Measurements from ENCODE around the gene ARRB1. TPM values are rescaled to one million over a fixed set of nuclear protein-coding genes. Genes with fewer than 3 reads are reported as not detected.
"Not testable (repeated sequence)": the region's sequence is repeated elsewhere in the genome, so short reads cannot be mapped to it uniquely, and the experiment has no call there.

The ARRB1 gene
- total RNA-seq, 1 donor from 2014 or later = 24.6 TPM

- intact Hi-C loops (cut with DNase I) = no loop called here
- DNase-seq = peak; percentile 89
- peak; percentile 84 for ATAC-seq (ENCODE audit: poor library complexity)
Measured at GRCh38 chr11:75311858-75312288, 39.6 kb downstream of the ARRB1 start.

- DNase-seq (peak; percentile 39), ATAC-seq (ENCODE audit: poor library complexity) (no peak)
- intact Hi-C loops (cut with DNase I) = no loop called here
Measured at GRCh38 chr11:75308986-75309385, 42.5 kb downstream of the ARRB1 start.

- intact Hi-C loops (cut with DNase I) = no loop called here
- no peak for ATAC-seq (ENCODE audit: poor library complexity)
- DNase-seq = peak; percentile 50
Measured at GRCh38 chr11:75308116-75308515, 43.3 kb downstream of the ARRB1 start.

GRCh38 chr11:75307058-75307457 is 44.4 kb downstream of the ARRB1 start:
- ATAC-seq (ENCODE audit: poor library complexity) (no peak), DNase-seq (peak; percentile 11)
- intact Hi-C loops (cut with DNase I) = no loop called here

GRCh38 chr11:75306529-75306928 is 44.9 kb downstream of the ARRB1 start:
- ATAC-seq (ENCODE audit: poor library complexity) = no peak
- intact Hi-C loops (cut with DNase I) = no loop called here
- DNase-seq = peak; percentile 34

GRCh38 chr11:75305993-75306392 is 45.5 kb downstream of the ARRB1 start:
- ATAC-seq (ENCODE audit: poor library complexity) (no peak), DNase-seq (peak; percentile 34)
- intact Hi-C loops (cut with DNase I) = no loop called here

- ATAC-seq (ENCODE audit: poor library complexity) (no peak), DNase-seq (peak; percentile 24)
- intact Hi-C loops (cut with DNase I) = no loop called here
Measured at GRCh38 chr11:75305452-75305851, 46.0 kb downstream of the ARRB1 start.

- DNase-seq; intact Hi-C loops (cut with DNase I); ATAC-seq (ENCODE audit: poor library complexity): not testable (repeated sequence)
Measured at GRCh38 chr11:75304941-75305340, 46.5 kb downstream of the ARRB1 start.

- intact Hi-C loops (cut with DNase I) = no loop called here
- ATAC-seq (ENCODE audit: poor library complexity) (no peak), DNase-seq (no peak)
Measured at GRCh38 chr11:75303544-75304224, 47.8 kb downstream of the ARRB1 start.

- peak; percentile 40 for ATAC-seq (ENCODE audit: poor library complexity)
- intact Hi-C loops (cut with DNase I) = no loop called here
- no peak for DNase-seq
Measured at GRCh38 chr11:75302371-75302770, 49.1 kb downstream of the ARRB1 start.

GRCh38 chr11:75301601-75302345 is 49.7 kb downstream of the ARRB1 start:
- intact Hi-C loops (cut with DNase I) = no loop called here
- ATAC-seq (ENCODE audit: poor library complexity) (peak; percentile 94), DNase-seq (peak; percentile 56)

GRCh38 chr11:75301131-75301530 is 50.3 kb downstream of the ARRB1 start:
- DNase-seq = no peak

GRCh38 chr11:75298976-75299260 is 52.5 kb downstream of the ARRB1 start:
- DNase-seq (no peak), ATAC-seq (ENCODE audit: poor library complexity) (no peak)
- intact Hi-C loops (cut with DNase I) = no loop called here

More at GRCh38 chr11:75301131-75301530, 50.3 kb downstream of the ARRB1 start:
- intact Hi-C loops (cut with DNase I) = no loop called here
- peak; percentile 43 for ATAC-seq (ENCODE audit: poor library complexity)

GRCh38 chr11:75298191-75298975 is 53.1 kb downstream of the ARRB1 start:
- intact Hi-C loops (cut with DNase I) = no loop called here
- DNase-seq = no peak
- no peak for ATAC-seq (ENCODE audit: poor library complexity)

GRCh38 chr11:75293903-75294302 is 57.6 kb downstream of the ARRB1 start:
- intact Hi-C loops (cut with DNase I) = no loop called here
- no peak for ATAC-seq (ENCODE audit: poor library complexity)
- no peak for DNase-seq

- intact Hi-C loops (cut with DNase I) = no loop called here
- no peak for ATAC-seq (ENCODE audit: poor library complexity)
- no peak for DNase-seq
Measured at GRCh38 chr11:75292943-75293342, 58.5 kb downstream of the ARRB1 start.

- intact Hi-C loops (cut with DNase I) = no loop called here
- ATAC-seq (ENCODE audit: poor library complexity) = no peak
- DNase-seq = no peak
Measured at GRCh38 chr11:75291741-75292140, 59.7 kb downstream of the ARRB1 start.

- DNase-seq = no peak
- no peak for ATAC-seq (ENCODE audit: poor library complexity)
- intact Hi-C loops (cut with DNase I) = no loop called here
Measured at GRCh38 chr11:75289919-75290318, 61.5 kb downstream of the ARRB1 start.

GRCh38 chr11:75289511-75289760 is 62.0 kb downstream of the ARRB1 start:
- intact Hi-C loops (cut with DNase I) = no loop called here
- no peak for ATAC-seq (ENCODE audit: poor library complexity)
- peak; percentile 14 for DNase-seq

GRCh38 chr11:75287579-75287978 is 63.9 kb downstream of the ARRB1 start:
- no peak for ATAC-seq (ENCODE audit: poor library complexity)
- DNase-seq = peak; percentile 15
- intact Hi-C loops (cut with DNase I) = no loop called here
